T-cell (primary cell): ENCODE data around the gene WSCD1. TPM values are rescaled to one million over a fixed set of nuclear protein-coding genes. Genes with fewer than 3 reads are reported as not detected.

Experiments
- ATAC-seq, 4 experiments: fragments of 200-7000 bp in 3 of 4; fragments of 150-1000 bp in 1 of 4; cut with Tn5 transposase; replicated peaks in 1 of 4; 1 replicate in 3 of 4; 2 replicates in 1 of 4; pipeline ENCODE4 v1.10.0; 2021; ENCODE audit warnings: moderate library complexity in 3 of 4, mild to moderate bottlenecking in 2 of 4, moderate number of reproducible peaks in 1 of 4
- CTCF ChIA-PET, 2 donors: fragments of 300-600 bp; sonication (Branson Sonifier 250); formaldehyde crosslinking; loops; one replicate each; lab custom pipeline; 2022; ENCODE audit warnings: antibody characterized with exemption in 2 of 2; lab: Charles Lee
- POLR2A ChIA-PET, 2 donors: fragments of 300-600 bp; sonication (Branson Sonifier 250); formaldehyde crosslinking; loops; one replicate each; lab custom pipeline; 2022; ENCODE audit warnings: antibody characterized with exemption in 2 of 2; lab: Charles Lee
- DNase-seq, 35 experiments: peaks; one replicate each; pipeline versions ENCODE4 v3.0.0 to v3.0.0-alpha.2; 2013 to 2023
- H3K27ac ChIP-seq: one replicate; pipeline ENCODE4 v1.5.1; 2013; ENCODE audit warnings: low read length
- H3K27me3 ChIP-seq, 2 experiments: replicated peaks in 1 of 2; 1 replicate in 1 of 2; 2 replicates in 1 of 2; pipeline versions ENCODE4 v1.6.1 to v1.7.0; 2013; ENCODE audit warnings: low read length in 1 of 2, mixed read lengths in 1 of 2; ENCODE audit not compliant: control insufficient read depth in 2 of 2, insufficient read depth in 2 of 2; ENCODE audit errors: extremely low read depth in 1 of 2
- H3K36me3 ChIP-seq, 2 donors: 1 replicate in 1 of 2; 2 replicates in 1 of 2; pipeline versions ENCODE4 v1.6.1 to v1.7.0; 2013; ENCODE audit warnings: low read length in 1 of 2; ENCODE audit not compliant: control insufficient read depth in 2 of 2, insufficient read depth in 1 of 2; ENCODE audit errors: extremely low read depth in 1 of 2
- H3K4me1 ChIP-seq, 2 experiments: 1 replicate in 1 of 2; 2 replicates in 1 of 2; pipeline versions ENCODE4 v1.6.1 to v1.7.0; 2013; ENCODE audit warnings: low read length in 2 of 2, mixed read lengths in 1 of 2; ENCODE audit not compliant: insufficient read depth in 2 of 2, control insufficient read depth in 1 of 2; ENCODE audit errors: extremely low read depth in 1 of 2
- H3K4me3 ChIP-seq, 2 donors: 1 replicate in 1 of 2; 2 replicates in 1 of 2; pipeline versions ENCODE4 v1.5.1 to v1.7.0; 2013; ENCODE audit warnings: mild to moderate bottlenecking in 2 of 2, low read length in 1 of 2, moderate library complexity in 1 of 2; ENCODE audit not compliant: control insufficient read depth in 1 of 2; ENCODE audit errors: extremely low read depth in 1 of 2
- H3K9me3 ChIP-seq: 2 replicates; pipeline ENCODE4 v1.7.0; 2013
- H3K27ac Mint-ChIP-seq, 2 donors: one replicate each; pipeline ENCODE4 v1.8.0; 2020 to 2021; ENCODE audit warnings: mild to moderate bottlenecking in 2 of 2, mixed read lengths in 2 of 2
- H3K27me3 Mint-ChIP-seq, 2 donors: one replicate each; pipeline ENCODE4 v1.8.0; 2021 to 2022; ENCODE audit warnings: mixed read lengths in 2 of 2
- H3K36me3 Mint-ChIP-seq: one replicate; pipeline ENCODE4 v1.8.0; 2021; ENCODE audit warnings: mixed read lengths
- H3K4me1 Mint-ChIP-seq, 3 donors: one replicate each; pipeline ENCODE4 v1.8.0; 2020 to 2022; ENCODE audit warnings: mixed read lengths in 3 of 3, mild to moderate bottlenecking in 1 of 3
- H3K4me3 Mint-ChIP-seq, 3 donors: one replicate each; pipeline ENCODE4 v1.8.0; 2020 to 2022; ENCODE audit warnings: mild to moderate bottlenecking in 3 of 3, mixed read lengths in 3 of 3, moderate library complexity in 3 of 3
- H3K9me3 Mint-ChIP-seq, 3 donors: one replicate each; pipeline ENCODE4 v1.8.0; 2020 to 2022; ENCODE audit warnings: mixed read lengths in 3 of 3
- WGBS: methylation state at CpG from one replicate; pipeline ENCODE4 v1.1.5; 2013; ENCODE audit warnings: missing lambda C conversion rate; ENCODE audit not compliant: insufficient coverage; 5-methylcytosine and 5-hydroxymethylcytosine counted together
- total RNA-seq, 35 experiments: library from RNA in 6 of 35; stranded (reverse) in 6 of 35; fragments of 120-200 nt in 1 of 35; gene quantifications; one replicate each; pipeline versions ENCODE4 v1.2.1 to v1.2.4 and lab custom pipeline; 2013 to 2026

Gene WSCD1
- total RNA-seq, 5 donors from 2014 or later (not counting 1 experiment from before 2014, with no cell fraction given) = 0.09 to 0.58 (median 0.27) TPM; not detected in 1

DNA sequence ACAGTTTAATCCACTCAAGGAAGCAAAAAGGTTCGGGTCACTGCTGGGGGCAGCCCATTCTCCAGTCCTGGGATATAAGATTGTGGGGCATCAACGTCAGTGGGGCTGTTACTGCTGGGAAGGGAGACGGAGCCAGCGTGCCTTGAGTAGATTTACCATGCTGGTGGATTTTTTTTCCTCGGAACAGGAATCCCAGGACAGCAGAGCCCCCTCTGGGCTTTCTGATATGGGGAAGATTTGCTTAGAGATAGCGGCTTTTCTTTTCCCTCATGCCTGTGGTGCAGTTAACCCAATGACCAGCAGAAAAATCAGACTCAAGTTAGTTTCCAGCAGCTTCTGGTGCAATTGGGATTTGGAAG, 35.4 kb downstream of the WSCD1 start:
- ChIA-PET CTCF (no interaction called here), POLR2A (no interaction called here)
- Histone ChIP-seq H3K4me1 (no peaks in the 10 kb centered on the region), H3K27me3 (peaks cover 0 to 41% of the 10 kb centered on the region in 2 experiments), H3K9me3 (no peaks in the 10 kb centered on the region), H3K27ac (no peak overlapping the region), H3K36me3 (no peaks in the 10 kb centered on the region), H3K4me3 (no peak overlapping the region)
- Mint-ChIP-seq H3K27ac (no peak overlapping the region), H3K36me3 (no peaks in the 10 kb centered on the region), H3K9me3 (peaks cover 0 to 3% (median 0%) of the 10 kb centered on the region in 3 donors), H3K27me3 (peaks cover 13 to 30% of the 10 kb centered on the region in 2 donors), H3K4me1 (no peaks in the 10 kb centered on the region), H3K4me3 (no peak overlapping the region)
- 63% methylated on average over 4 of the region's 6 CpGs for WGBS
- no peak for DNase-seq
- ATAC-seq = no peak

DNA sequence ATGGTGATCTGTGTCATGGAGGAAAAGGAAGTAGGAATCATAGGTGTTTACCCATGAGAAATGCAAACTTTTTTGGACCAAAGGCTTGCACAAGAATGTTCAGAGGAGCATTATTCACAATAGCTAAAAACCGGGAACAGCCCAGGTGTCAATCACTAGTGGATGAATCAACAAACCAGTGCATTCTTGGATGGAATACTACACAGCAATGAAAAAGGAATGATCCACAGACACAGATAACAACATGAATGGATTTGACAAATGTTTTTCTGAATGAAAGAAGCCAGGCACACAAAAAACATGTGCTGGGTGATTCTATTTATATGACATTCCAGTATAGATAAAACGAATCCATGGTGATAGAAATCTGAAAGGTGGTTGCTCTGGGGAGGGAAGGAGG, 36.0 kb downstream of the WSCD1 start:
- Mint-ChIP-seq H3K9me3 (peaks cover 0 to 3% (median 0%) of the 10 kb centered on the region in 3 donors), H3K27ac (no peak overlapping the region), H3K4me3 (no peak overlapping the region), H3K36me3 (no peaks in the 10 kb centered on the region), H3K27me3 (peaks cover 13 to 29% of the 10 kb centered on the region in 2 donors), H3K4me1 (no peaks in the 10 kb centered on the region)
- POLR2A ChIA-PET = no interaction called here
- ATAC-seq = no peak
- H3K27ac ChIP-seq = no peak overlapping the region
- DNase-seq = no peak
- 59% methylated on average over 2 of the region's 2 CpGs for WGBS
- no peaks in the 10 kb centered on the region for H3K4me1 ChIP-seq
- H3K36me3 ChIP-seq = no peaks in the 10 kb centered on the region
- no peak overlapping the region for H3K4me3 ChIP-seq
- H3K9me3 ChIP-seq = no peaks in the 10 kb centered on the region
- H3K27me3 ChIP-seq = peaks cover 0 to 39% of the 10 kb centered on the region in 2 experiments
- CTCF ChIA-PET = no interaction called here

DNA sequence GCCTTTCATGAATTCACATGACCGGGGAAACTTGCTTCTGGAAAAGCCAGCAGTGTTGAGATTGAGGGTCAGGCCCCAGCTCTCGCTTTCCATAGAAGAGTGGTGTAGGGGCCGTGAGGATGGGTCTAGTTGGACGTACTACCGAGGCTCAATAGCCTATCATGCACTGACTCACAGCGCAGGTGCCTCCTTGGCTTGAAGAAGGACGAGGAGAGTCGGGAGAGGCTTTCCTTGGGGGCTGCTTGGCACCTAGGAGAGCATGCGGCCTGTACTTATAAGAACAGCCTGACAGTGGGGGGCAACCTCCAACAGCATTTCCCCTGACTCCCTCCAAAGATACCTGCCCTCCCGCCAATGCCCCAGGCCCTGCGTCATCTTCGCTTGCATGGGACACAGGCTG, 37.6 kb downstream of the WSCD1 start:
- DNase-seq (no peak), ATAC-seq (no peak)
- POLR2A ChIA-PET = no interaction called here
- Histone ChIP-seq H3K27ac (no peak overlapping the region), H3K4me1 (no peaks in the 10 kb centered on the region), H3K36me3 (no peaks in the 10 kb centered on the region), H3K9me3 (no peaks in the 10 kb centered on the region), H3K4me3 (no peak overlapping the region), H3K27me3 (peaks cover 0 to 39% of the 10 kb centered on the region in 2 experiments)
- CTCF ChIA-PET = no interaction called here
- Mint-ChIP-seq H3K4me3 (no peak overlapping the region), H3K9me3 (peaks cover 0 to 3% (median 0%) of the 10 kb centered on the region in 3 donors), H3K27me3 (peaks cover 13 to 29% of the 10 kb centered on the region in 2 donors), H3K4me1 (no peaks in the 10 kb centered on the region), H3K36me3 (no peaks in the 10 kb centered on the region), H3K27ac (no peak overlapping the region)
- WGBS = 77% methylated on average over 8 of the region's 12 CpGs

DNA sequence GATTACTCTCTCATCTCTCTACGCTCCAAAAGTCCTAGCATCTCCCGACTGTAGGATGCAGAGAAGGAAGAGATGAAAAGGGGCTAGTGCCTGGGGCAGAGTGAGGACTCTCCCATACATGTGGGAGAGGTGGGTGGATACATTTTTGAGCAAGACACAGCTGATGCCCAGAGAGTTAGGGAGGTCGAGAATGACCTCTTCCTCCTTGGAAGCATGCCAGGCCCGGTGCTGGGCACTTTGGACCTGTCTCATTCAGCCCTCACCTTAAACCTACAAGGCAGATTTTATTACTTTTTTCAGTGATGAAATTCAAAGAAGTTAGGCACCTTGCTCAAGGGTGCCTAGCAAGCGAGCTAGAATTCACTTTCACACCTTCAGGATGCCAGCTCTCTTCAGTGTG, 38.2 kb downstream of the WSCD1 start:
- 71% methylated on average over 2 of the region's 5 CpGs for WGBS
- CTCF ChIA-PET = no interaction called here
- Mint-ChIP-seq H3K4me1 (no peaks in the 10 kb centered on the region), H3K27me3 (peaks cover 13 to 29% of the 10 kb centered on the region in 2 donors), H3K36me3 (no peaks in the 10 kb centered on the region), H3K4me3 (no peak overlapping the region), H3K9me3 (peaks cover 0 to 3% (median 0%) of the 10 kb centered on the region in 3 donors), H3K27ac (no peak overlapping the region)
- Histone ChIP-seq H3K27me3 (peaks cover 0 to 38% of the 10 kb centered on the region in 2 experiments), H3K4me3 (no peak overlapping the region), H3K9me3 (no peaks in the 10 kb centered on the region), H3K27ac (no peak overlapping the region), H3K4me1 (no peaks in the 10 kb centered on the region), H3K36me3 (no peaks in the 10 kb centered on the region)
- POLR2A ChIA-PET = no interaction called here
- DNase-seq (no peak), ATAC-seq (no peak)

DNA sequence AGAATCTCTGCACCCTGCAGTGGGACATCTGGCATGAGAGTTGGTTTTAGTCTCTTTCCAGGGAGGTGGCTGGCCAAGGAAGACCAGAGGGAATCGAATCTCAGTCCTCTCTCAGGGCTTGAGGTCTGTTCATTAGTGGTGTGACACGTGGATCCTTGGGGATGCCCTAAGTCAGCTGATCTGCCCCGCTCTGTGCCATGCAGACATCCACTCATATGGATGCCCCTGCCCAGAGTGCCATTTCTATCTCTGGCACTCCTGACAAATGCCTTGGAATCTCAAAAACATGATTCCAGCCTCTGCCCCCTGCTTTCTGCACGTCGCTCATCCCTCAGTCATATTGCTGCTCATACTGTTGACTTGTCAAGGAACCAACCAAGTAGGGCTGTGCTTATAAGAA, 38.8 kb downstream of the WSCD1 start:
- H3K36me3 Mint-ChIP-seq = no peaks in the 10 kb centered on the region
- peaks cover 13 to 29% of the 10 kb centered on the region in 2 donors for H3K27me3 Mint-ChIP-seq
- ChIA-PET POLR2A (no interaction called here), CTCF (no interaction called here)
- WGBS = 81% methylated on average over 5 of the region's 5 CpGs
- peaks cover 0 to 34% of the 10 kb centered on the region in 2 experiments for H3K27me3 ChIP-seq
- no peaks in the 10 kb centered on the region for H3K4me1 ChIP-seq
- no peak overlapping the region for H3K27ac ChIP-seq
- H3K9me3 Mint-ChIP-seq = peaks cover 0 to 3% (median 0%) of the 10 kb centered on the region in 3 donors
- DNase-seq (no peak), ATAC-seq (no peak)
- no peak overlapping the region for H3K4me3 ChIP-seq
- no peak overlapping the region for H3K27ac Mint-ChIP-seq
- H3K4me1 Mint-ChIP-seq = no peaks in the 10 kb centered on the region
- no peak overlapping the region for H3K4me3 Mint-ChIP-seq
- H3K36me3 ChIP-seq = no peaks in the 10 kb centered on the region
- H3K9me3 ChIP-seq = no peaks in the 10 kb centered on the region

DNA sequence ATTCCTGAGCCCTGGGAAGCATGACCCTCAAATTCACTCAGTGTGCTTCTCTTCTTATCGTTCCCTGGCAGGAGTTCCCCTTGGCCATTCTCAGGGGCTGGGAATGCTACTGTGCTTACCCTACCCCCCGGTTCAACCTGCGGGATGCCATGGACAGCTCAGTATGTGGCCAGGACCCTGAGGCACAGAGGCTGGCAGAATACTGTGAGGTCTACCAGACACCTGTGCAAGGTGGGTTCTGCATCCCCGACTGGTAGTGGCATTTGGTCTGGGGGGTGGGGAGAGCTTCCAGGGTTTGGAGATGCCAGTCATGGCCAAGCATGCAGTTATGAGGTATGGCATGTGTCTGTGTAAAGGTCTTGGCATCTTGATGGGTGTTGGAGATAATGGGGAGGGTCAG, 39.4 kb downstream of the WSCD1 start:
- no peaks in the 10 kb centered on the region for H3K36me3 Mint-ChIP-seq
- H3K9me3 ChIP-seq = no peaks in the 10 kb centered on the region
- no peak overlapping the region for H3K4me3 ChIP-seq
- POLR2A ChIA-PET = interaction anchor here in 1 of 2 donors (0.5 kb wide), 1 partner anchor 1252 kb away, joined by 6 read pairs; no protein-coding TSS in a partner anchor
- no peaks in the 10 kb centered on the region for H3K36me3 ChIP-seq
- no peak overlapping the region for H3K27ac ChIP-seq
- H3K4me1 Mint-ChIP-seq = no peaks in the 10 kb centered on the region
- peaks cover 0 to 3% (median 0%) of the 10 kb centered on the region in 3 donors for H3K9me3 Mint-ChIP-seq
- CTCF ChIA-PET = no interaction called here
- WGBS = 83% methylated on average over 4 of the region's 4 CpGs
- no peak for ATAC-seq
- H3K4me3 Mint-ChIP-seq = no peak overlapping the region
- no peaks in the 10 kb centered on the region for H3K4me1 ChIP-seq
- H3K27ac Mint-ChIP-seq = no peak overlapping the region
- peaks cover 0 to 30% of the 10 kb centered on the region in 2 experiments for H3K27me3 ChIP-seq
- DNase-seq = no peak
- H3K27me3 Mint-ChIP-seq = peaks cover 13 to 29% of the 10 kb centered on the region in 2 donors

DNA sequence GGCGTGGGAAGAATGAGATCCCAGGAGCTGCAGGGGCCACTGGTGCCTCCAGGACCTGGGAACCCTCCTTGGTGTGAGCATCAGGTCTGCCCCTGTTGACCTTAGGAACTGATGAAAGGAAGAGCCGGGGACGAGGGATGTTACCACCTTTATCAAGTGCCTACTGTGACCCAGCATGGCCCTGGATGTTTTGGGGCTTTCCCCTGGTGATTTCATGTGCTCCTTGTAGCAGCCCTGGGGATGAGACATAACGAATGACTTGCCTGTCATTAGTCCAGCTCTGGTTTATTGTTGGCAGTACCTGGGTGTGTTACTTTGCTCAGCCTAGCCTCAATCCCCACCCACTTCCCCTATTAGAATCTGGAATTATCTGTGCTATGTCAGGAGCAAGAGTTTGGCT, 39.9 kb downstream of the WSCD1 start:
- Histone ChIP-seq H3K27me3 (peaks cover 0 to 25% of the 10 kb centered on the region in 2 experiments), H3K4me1 (no peaks in the 10 kb centered on the region), H3K4me3 (no peak overlapping the region), H3K9me3 (no peaks in the 10 kb centered on the region), H3K36me3 (no peaks in the 10 kb centered on the region), H3K27ac (no peak overlapping the region)
- ATAC-seq (no peak), DNase-seq (no peak)
- POLR2A ChIA-PET = interaction anchor here in 1 of 2 donors (0.5 kb wide), 1 partner anchor 1252 kb away, joined by 6 read pairs; no protein-coding TSS in a partner anchor
- Mint-ChIP-seq H3K27me3 (peaks cover 11 to 29% of the 10 kb centered on the region in 2 donors), H3K9me3 (peaks cover 0 to 3% (median 0%) of the 10 kb centered on the region in 3 donors), H3K36me3 (no peaks in the 10 kb centered on the region), H3K4me1 (no peaks in the 10 kb centered on the region), H3K4me3 (no peak overlapping the region), H3K27ac (no peak overlapping the region)
- WGBS = 54% methylated on average over 3 of the region's 4 CpGs
- CTCF ChIA-PET = no interaction called here
